GM13977 (cell line): ENCODE data around the gene ETS1.

Source experiments
- DNase-seq: peaks from one replicate; pipeline ENCODE4 v3.0.0; 2012; ENCODE audit warnings: low spot score
- CTCF ChIP-seq: IDR thresholded peaks from 2 replicates; pipeline ENCODE4 v1.5.1; 2012; ENCODE audit warnings: mild to moderate bottlenecking, control low read depth; ENCODE audit not compliant: insufficient read depth; ENCODE audit errors: extremely low read depth, missing control alignments
- in situ Hi-C: fragments of 300-500 bp; cut with MboI; formaldehyde crosslinking; loops from one replicate; pipeline ENCODE4 v1.12.0; 2022; ENCODE audit warnings: low sequenced_read_pairs, low pct_unique_long_range_greater_than_20kb, mixed read lengths, inconsistent platforms; ENCODE audit not compliant: unreplicated experiment

The ETS1 gene

GRCh38 chr11:128550261-128550821 is 37.0 kb downstream of the ETS1 start:
- DNase-seq = no peak
- no peak for TF ChIP-seq CTCF
- in situ Hi-C loops = no loop called here

- TF ChIP-seq CTCF = no peak
- no peak for DNase-seq
- in situ Hi-C loops = no loop called here
These were observed 38.0 kb downstream of the ETS1 start for GRCh38 chr11:128549256-128549944.

DNA sequence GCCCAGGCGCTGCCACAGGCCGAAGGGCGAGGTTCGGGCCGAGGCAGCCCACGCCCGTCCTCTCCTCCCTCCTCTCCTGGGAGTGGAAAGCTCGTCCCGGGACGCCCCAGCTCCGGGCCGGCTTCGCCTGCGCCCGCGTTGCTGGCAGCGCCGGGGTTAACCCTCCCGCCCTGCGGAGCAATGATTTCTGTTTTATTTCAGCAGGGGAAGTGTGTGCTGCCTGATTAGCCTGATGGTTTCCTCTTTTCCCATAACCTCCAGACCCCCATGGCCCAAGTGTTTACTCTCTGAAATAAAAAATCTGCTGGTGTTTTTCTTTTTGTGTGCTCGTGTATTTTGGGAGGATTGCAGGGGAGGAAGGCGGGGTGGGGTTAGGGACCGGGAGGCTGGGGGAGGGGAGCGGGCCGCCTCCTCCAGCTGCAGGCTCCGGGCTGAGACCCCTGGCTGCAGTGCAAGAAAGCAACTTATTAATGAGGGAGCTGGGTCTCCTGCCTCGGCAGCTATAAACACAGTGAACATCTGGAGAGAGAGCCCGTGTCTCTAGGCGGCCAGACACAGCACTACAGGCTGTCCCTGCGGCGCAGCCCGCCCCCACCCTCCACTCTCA is 38.6 kb downstream of the ETS1 start:
- peak; percentile 45 for DNase-seq
- in situ Hi-C loops = no loop called here
- TF ChIP-seq CTCF = no peak

DNA sequence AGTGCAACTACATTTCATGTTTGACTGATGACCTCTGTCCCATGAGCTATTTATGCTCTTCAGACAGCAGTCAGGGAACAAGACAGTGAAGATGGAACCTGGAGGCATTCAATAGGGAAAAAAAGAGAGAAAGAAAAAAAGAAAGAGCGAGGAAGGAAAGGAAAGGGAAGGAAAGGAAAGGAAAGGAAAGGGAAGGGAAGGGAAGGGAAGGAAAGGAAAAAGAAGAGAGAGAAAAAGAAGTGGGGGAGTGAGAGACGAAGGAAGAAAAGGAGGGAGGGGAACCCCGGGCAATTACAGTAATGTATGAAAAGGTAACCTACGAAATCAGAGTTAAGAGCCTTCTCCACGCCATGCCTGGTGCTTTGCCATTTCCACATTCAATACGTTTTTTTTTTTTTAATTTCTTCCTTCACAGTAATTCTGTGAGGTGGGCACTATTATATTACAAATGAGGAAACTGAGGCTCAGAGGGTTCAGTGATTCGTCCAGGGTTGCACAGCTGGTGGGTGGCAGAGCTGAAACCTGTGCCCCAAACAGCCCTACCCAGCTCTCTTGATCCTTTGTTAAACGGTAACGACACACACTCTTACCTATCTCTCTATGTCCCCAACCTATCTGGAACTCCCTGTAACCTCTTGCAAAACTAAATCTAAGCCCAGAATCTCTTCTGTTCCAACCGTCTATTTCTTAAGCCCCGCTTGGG is 39.3 kb downstream of the ETS1 start:
- no peak for DNase-seq
- in situ Hi-C loops = no loop called here

DNA sequence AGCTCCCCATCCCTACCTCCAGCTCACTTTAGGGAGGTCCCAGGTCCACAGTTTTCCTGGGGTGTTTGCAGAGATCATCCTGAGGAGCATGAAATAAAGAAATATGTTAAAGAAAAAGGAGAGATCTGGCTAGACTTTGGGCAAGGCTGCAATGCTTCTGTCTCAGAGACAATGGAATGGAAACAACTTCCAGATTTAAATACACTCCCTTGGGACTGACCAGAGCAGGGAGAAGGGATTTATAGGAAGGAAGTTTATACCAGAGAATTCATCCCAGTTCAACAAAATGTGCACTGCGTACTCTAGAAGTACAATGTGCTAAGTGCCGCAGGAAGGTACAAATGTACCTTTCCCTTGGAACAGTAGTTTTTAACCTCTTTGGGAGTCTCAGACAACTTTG is 40.4 kb downstream of the ETS1 start:
- in situ Hi-C loops = no loop called here
- DNase-seq = no peak
- TF ChIP-seq CTCF = no peak

More for the DNA sequence above, 39.3 kb downstream of the ETS1 start:
- TF ChIP-seq CTCF = no peak

- in situ Hi-C loops = no loop called here
- TF ChIP-seq CTCF = no peak
These were observed 42.8 kb downstream of the ETS1 start for GRCh38 chr11:128544471-128545051.

More at GRCh38 chr11:128544471-128545051, 42.8 kb downstream of the ETS1 start:
- no peak for DNase-seq
